Measurements from ENCODE around the gene PPP1R7. TPM values are rescaled to one million over a fixed set of nuclear protein-coding genes. Genes with fewer than 3 reads are reported as not detected.

PPP1R7 gene
- total and polyA plus RNA-seq, 2 of the 4 experiments (the other 2 are of a cell fraction), result 60.8 to 70.0 TPM

GRCh38 chr2:241128266-241128665, 22.0 kb upstream of the PPP1R7 start:
- BruUV-seq (replicated peaks), result no TSS peak
- in situ Hi-C loops (cut with MboI; ENCODE audit: low sequenced_read_pairs) (no loop called here), intact Hi-C loops (cut with micrococcal nuclease) (no loop called here), dilution Hi-C loops (cut with HindIII; ENCODE audit: low sequenced_read_pairs, unreplicated experiment) (no loop called here)
- ChIA-PET CTCF (interaction anchor here (1.7 kb wide), 1 partner anchor 9 kb away, joined by 4 read pairs; no protein-coding TSS in a partner anchor), POLR2A (ENCODE audit: unreplicated experiment) (no interaction called here)
- TF ChIP-seq USF2 (IDR thresholded peaks at IDR 0.05; ENCODE audit: low read depth, low read length), result no peak
- TF ChIP-seq CEBPB (IDR thresholded peaks at IDR 0.05; ENCODE audit: low read depth, low read length), result no peak
- TF ChIP-seq SMC3 (IDR thresholded peaks at IDR 0.05; ENCODE audit: low read depth, low read length), result no peak
- TF ChIP-seq CTCF (conservative IDR thresholded peaks at IDR 0.05; ENCODE audit: low read depth, low read length), result no peak
- TF ChIP-seq FOS (IDR thresholded peaks at IDR 0.05; ENCODE audit: low read depth, low read length), result no peak
- no peak for TF ChIP-seq RAD21 (IDR thresholded peaks at IDR 0.05; ENCODE audit: low read length)
- no peak for TF ChIP-seq CHD1 (IDR thresholded peaks at IDR 0.05; ENCODE audit: low read depth, low read length)
- TF ChIP-seq MAZ (IDR thresholded peaks at IDR 0.05; ENCODE audit: borderline replicate concordance, low read depth, low read length), result no peak
- no peak for TF ChIP-seq RCOR1 (IDR thresholded peaks at IDR 0.05; ENCODE audit: insufficient replicate concordance, low read length)
- TF ChIP-seq, protein P1, sequence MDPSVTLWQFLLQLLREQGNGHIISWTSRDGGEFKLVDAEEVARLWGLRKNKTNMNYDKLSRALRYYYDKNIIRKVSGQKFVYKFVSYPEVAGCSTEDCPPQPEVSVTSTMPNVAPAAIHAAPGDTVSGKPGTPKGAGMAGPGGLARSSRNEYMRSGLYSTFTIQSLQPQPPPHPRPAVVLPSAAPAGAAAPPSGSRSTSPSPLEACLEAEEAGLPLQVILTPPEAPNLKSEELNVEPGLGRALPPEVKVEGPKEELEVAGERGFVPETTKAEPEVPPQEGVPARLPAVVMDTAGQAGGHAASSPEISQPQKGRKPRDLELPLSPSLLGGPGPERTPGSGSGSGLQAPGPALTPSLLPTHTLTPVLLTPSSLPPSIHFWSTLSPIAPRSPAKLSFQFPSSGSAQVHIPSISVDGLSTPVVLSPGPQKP (IDR thresholded peaks at IDR 0.05; ENCODE audit: borderline replicate concordance, low read depth, low read length), result no peak
- no peak for TF ChIP-seq POLR2A (IDR thresholded peaks at IDR 0.05; ENCODE audit: low read depth, low read length)
- no peak for TF ChIP-seq MXI1 (IDR thresholded peaks at IDR 0.05; ENCODE audit: borderline replicate concordance, low read depth, low read length)
- H3K4me1 ChIP-seq (ENCODE audit: control insufficient read depth, insufficient read depth, low read length), result no peaks in the 10 kb centered on the region
- no peaks in the 10 kb centered on the region for H3K27me3 ChIP-seq (ENCODE audit: control insufficient read depth, insufficient read depth, low read length)
- no peak overlapping the region for H3K18ac ChIP-seq (ENCODE audit: low read depth, low read length)
- no peak overlapping the region for H2AFZ ChIP-seq (replicated peaks; ENCODE audit: low read length, poor library complexity)
- no peak overlapping the region for H2BK120ac ChIP-seq (ENCODE audit: low read depth, low read length)
- H4K8ac ChIP-seq (ENCODE audit: low read depth in 2 of 2, low read length in 2 of 2), result no peak overlapping the region
- H3K4me3 ChIP-seq (ENCODE audit: insufficient read depth, low read depth, low read length), result no peak overlapping the region
- no peak overlapping the region for H4K91ac ChIP-seq (ENCODE audit: insufficient read depth, low read depth, low read length)
- no peak overlapping the region for H2BK15ac ChIP-seq (ENCODE audit: low read depth, low read length)
- no peak overlapping the region for H3K4me2 ChIP-seq (ENCODE audit: low read depth, low read length)
- H3K9me1 ChIP-seq (ENCODE audit: insufficient read depth, low read length), result peaks cover 3% of the 10 kb centered on the region
- ATAC-seq (ENCODE audit: low read depth), result no peak
- no peak overlapping the region for H3K9ac ChIP-seq (ENCODE audit: low read depth, low read length)
- no peak overlapping the region for H3K27ac ChIP-seq (ENCODE audit: insufficient read depth, low read length)
- H3K9me3 ChIP-seq (ENCODE audit: control insufficient read depth, insufficient read depth, low read length), result no peaks in the 10 kb centered on the region
- no peak overlapping the region for H4K5ac ChIP-seq (ENCODE audit: low read depth, low read length)
- H3K36me3 ChIP-seq (ENCODE audit: control insufficient read depth, insufficient read depth, low read length), result peaks cover 4% of the 10 kb centered on the region; the same call in 1 of the 2 replicates
- DNase-seq, result no peak
- H3K79me1 ChIP-seq (ENCODE audit: low read depth in 1 of 2, low read length in 2 of 2), result no peaks in the 10 kb centered on the region
- no peak overlapping the region for H3K23ac ChIP-seq (ENCODE audit: low read depth, low read length)
- WGBS, 2 experiments (ENCODE audit: extremely low coverage in 2 of 2, insufficient read length in 1 of 2), result no CpG with 5 or more reads among the region's 8 CpGs
- H2AK9ac ChIP-seq (replicated peaks; ENCODE audit: low read depth, low read length, poor library complexity), result no peak overlapping the region
- H3K56ac ChIP-seq (ENCODE audit: extremely low read depth, insufficient read depth, low read length), result no peak overlapping the region
- H4K20me1 ChIP-seq (ENCODE audit: insufficient read depth, low read length), result no peaks in the 10 kb centered on the region
- no peak overlapping the region for H3K14ac ChIP-seq (replicated peaks; ENCODE audit: low read depth, low read length)
- H2BK5ac ChIP-seq (ENCODE audit: low read depth, low read length, poor library complexity, severe bottlenecking), result no peak overlapping the region
- H2AK5ac ChIP-seq (ENCODE audit: low read depth, low read length), result no peak overlapping the region
- no peak overlapping the region for H2BK20ac ChIP-seq (ENCODE audit: low read depth, low read length)
- no peak overlapping the region for H3K4ac ChIP-seq (ENCODE audit: low read depth, low read length)

Measured in IMR-90 (cell line).